HepG2 (cell line): ENCODE results near the gene UBL5. TPM values are rescaled to one million over a fixed set of nuclear protein-coding genes. Genes with fewer than 3 reads are reported as not detected.

Experiments
- ATAC-seq: fragments of 200-7000 bp; cut with Tn5 transposase; 3 replicates; pipeline ENCODE4 v1.9.1; 2020; ENCODE audit warnings: mild to moderate bottlenecking, moderate library complexity
- BruUV-seq: library from RNA; stranded (reverse); fragments of 400-500 nt; replicated peaks from 2 replicates; lab custom pipeline; 2021; lab: Mats Ljungman, UMichigan
- CTCF ChIA-PET: fragments of 300-600 bp; formaldehyde crosslinking; extraction: SDS; loops from one replicate; lab custom pipeline; 2021; ENCODE audit warnings: low total read pairs, inconsistent platforms, low intra/inter-chr PET ratio; lab: Yijun Ruan, JAX
- POLR2A ChIA-PET: fragments of 350-600 bp; sonication (Branson Sonifier 250); formaldehyde crosslinking; loops from one replicate; lab custom pipeline; 2020; ENCODE audit warnings: antibody characterized with exemption, inconsistent platforms; lab: Yijun Ruan, JAX
- DNase-seq: peaks from one replicate; pipeline ENCODE4 v3.0.0-alpha.2; 2015; ENCODE audit warnings: low spot score
- FAIRE-seq: peaks from 3 replicates; lab custom pipeline; 2011; peaks lifted over from hg19 to GRCh38; lab: Jason Lieb, UNC
- H2AFZ ChIP-seq: one replicate; pipeline ENCODE4 v1.6.1; 2011; ENCODE audit warnings: low read length, inconsistent platforms
- H3K27ac ChIP-seq: fragments of 300-600 bp; 3 replicates; pipeline ENCODE4 v1.8.0; 2011; ENCODE audit warnings: mixed run types, mild to moderate bottlenecking, mixed read lengths, low read length, inconsistent platforms; ENCODE audit not compliant: insufficient read depth; ENCODE audit errors: extremely low read length
- H3K27me3 ChIP-seq, 2 experiments: fragments of 200-600 bp in 1 of 2; 2 replicates in 1 of 2; 3 replicates in 1 of 2; pipeline versions ENCODE4 v1.6.0 to v1.8.0; 2011; ENCODE audit warnings: low read length in 2 of 2, mild to moderate bottlenecking in 2 of 2, moderate library complexity in 2 of 2, inconsistent platforms in 1 of 2; ENCODE audit not compliant: insufficient read depth in 2 of 2, control insufficient read depth in 1 of 2
- H3K36me3 ChIP-seq, 2 experiments: fragments of 200-600 bp in 1 of 2; replicated peaks in 1 of 2; 2 replicates in 1 of 2; 3 replicates in 1 of 2; pipeline versions ENCODE4 v1.5.1 to v1.8.0; 2011; ENCODE audit warnings: low read length in 2 of 2, inconsistent platforms in 1 of 2; ENCODE audit not compliant: insufficient read depth in 2 of 2, control insufficient read depth in 1 of 2
- H3K4me1 ChIP-seq: 2 replicates; pipeline ENCODE4 v1.5.1; 2012; ENCODE audit warnings: low read length, inconsistent platforms; ENCODE audit not compliant: insufficient read depth
- H3K4me2 ChIP-seq: 2 replicates; pipeline ENCODE4 v1.6.0; 2011; ENCODE audit warnings: low read depth, low read length, inconsistent platforms
- H3K4me3 ChIP-seq, 3 experiments: fragments of 200-600 bp in 1 of 3; sonication (generic), shearing (Covaris generic) in 1 of 3; replicated peaks in 1 of 3; 2 replicates each; pipeline ENCODE4 v1.5.1; 2011 to 2016; ENCODE audit warnings: low read length in 3 of 3, inconsistent platforms in 2 of 3, low read depth in 2 of 3, mild to moderate bottlenecking in 2 of 3, control low read depth in 1 of 3, mixed read lengths in 1 of 3; ENCODE audit not compliant: insufficient read depth in 1 of 3
- H3K79me2 ChIP-seq: one replicate; pipeline ENCODE4 v1.6.1; 2011; ENCODE audit warnings: low read length, inconsistent platforms; ENCODE audit not compliant: insufficient read depth
- H3K9ac ChIP-seq: 2 replicates; pipeline ENCODE4 v1.6.0; 2011; ENCODE audit warnings: mild to moderate bottlenecking, low read depth, low read length, inconsistent platforms; ENCODE audit not compliant: insufficient read depth
- H3K9me3 ChIP-seq: 2 replicates; pipeline ENCODE4 v1.5.1; 2012; ENCODE audit warnings: mild to moderate bottlenecking, low read length
- H4K20me1 ChIP-seq: 2 replicates; pipeline ENCODE4 v1.6.0; 2011; ENCODE audit warnings: inconsistent platforms, mild to moderate bottlenecking, low read length, moderate library complexity; ENCODE audit not compliant: insufficient read depth
- ZMAT5 ChIP-seq: sonication (generic); formaldehyde crosslinking; IDR thresholded peaks from 2 replicates; pipeline ENCODE4 v1.5.0; 2020; ENCODE audit warnings: mild to moderate bottlenecking, low read depth, missing genetic modification reagents, borderline replicate concordance
- ZNF318 ChIP-seq: sonication (generic); formaldehyde crosslinking; IDR thresholded peaks from 2 replicates; pipeline ENCODE4 v1.4.0; 2020; ENCODE audit warnings: mild to moderate bottlenecking, missing genetic modification reagents
- ZNF687 ChIP-seq: sonication (generic); formaldehyde crosslinking; IDR thresholded peaks from 2 replicates; pipeline ENCODE4 v1.5.1; 2020; ENCODE audit warnings: mild to moderate bottlenecking, missing genetic modification reagents, moderate library complexity
- WGBS: methylation state at CpG from one replicate; pipeline ENCODE4 v1.1.6; 2017; ENCODE audit warnings: low lambda C conversion rate; 5-methylcytosine and 5-hydroxymethylcytosine counted together
- in situ Hi-C: cut with HindIII; loops from 2 replicates; pipeline ENCODE4 v1.10.0; 2017; ENCODE audit warnings: low pct_unique_long_range_greater_than_20kb; ENCODE audit not compliant: extremely low pct_ligation_motif_present
- intact Hi-C: fragments of 100-400 bp; cut with micrococcal nuclease; formaldehyde crosslinking; loops from one replicate; pipeline ENCODE4 v1.10.0; 2022; ENCODE audit not compliant: unreplicated experiment
- polyA plus RNA-seq, 8 experiments: library from polyadenylated mRNA; depleted of rRNA in 3 of 8; stranded (reverse) in 7 of 8; unstranded in 1 of 8; fragments of >200 nt; fragmentation: Illumina TruSeq in 4 of 8; extraction: Trizol in 4 of 8; gene quantifications; 2 replicates each; pipeline versions ENCODE4 v1.2.1 to v1.2.3, GENCODE V29; 2011 to 2016; ENCODE audit warnings: low read depth in 4 of 8, missing spikeins in 1 of 8, mixed read lengths in 1 of 8; ENCODE audit not compliant: insufficient read depth in 1 of 8
- total RNA-seq, 5 experiments: library from RNA; depleted of rRNA; stranded (reverse); fragments of >200 nt; fragmentation: Illumina TruSeq; extraction: Trizol; gene quantifications; 2 replicates each; pipeline ENCODE4 v1.2.3, GENCODE V29; 2016; ENCODE audit warnings: low read depth in 1 of 5

UBL5 gene
- total and polyA plus RNA-seq, 2 of the 13 experiments (the other 11 are each of a cell fraction or from before 2014, with no cell fraction given), result 373 to 487 TPM

GRCh38 chr19:9789066-9789465, 38.7 kb upstream of the UBL5 start:
- no peaks in the 10 kb centered on the region for H3K27me3 ChIP-seq
- no peaks in the 10 kb centered on the region for H3K36me3 ChIP-seq
- peak overlapping the region; percentile 90 for H3K4me2 ChIP-seq
- H2AFZ ChIP-seq, result peak overlapping the region; percentile 83
- FAIRE-seq (no peak), DNase-seq (no peak), ATAC-seq (no peak)
- intact Hi-C loops (no loop called here), in situ Hi-C loops (loop anchor here (25.0 kb wide), 1 partner anchor 652 kb away; the partner anchor contains the start of genes OR7G3 and ZNF317)
- BruUV-seq, result no TSS peak
- CTCF ChIA-PET, result interaction anchor here (1.7 to 2.7 kb wide), 2 partner anchors 163 to 202 kb away, joined by 3 to 31 read pairs; no protein-coding TSS in a partner anchor
- no peaks in the 10 kb centered on the region for H3K9me3 ChIP-seq
- peak overlapping the region; percentile 46 to 65 (median 52); a peak in 5 of 6 replicates for H3K4me3 ChIP-seq
- H4K20me1 ChIP-seq, result no peaks in the 10 kb centered on the region
- peaks cover 27% of the 10 kb centered on the region for H3K4me1 ChIP-seq
- no peak for TF ChIP-seq ZMAT5 (CRISPR knock-in tag)
- TF ChIP-seq ZNF318 (CRISPR knock-in tag), result no peak
- peak; percentile 19; the same call in 1 of the 2 replicates for TF ChIP-seq ZNF687 (CRISPR knock-in tag)
- no peak overlapping the region for H3K27ac ChIP-seq
- POLR2A ChIA-PET, result interaction anchor here (1.3 kb wide), 1 partner anchor 20 kb away, joined by 5 read pairs; the partner anchor contains the start of gene ZNF846
- no peaks in the 10 kb centered on the region for H3K79me2 ChIP-seq
- 55% methylated on average over 11 of the region's 11 CpGs for WGBS
- H3K9ac ChIP-seq, result peak overlapping the region; percentile 56; the same call in 1 of the 2 replicates
